ENCODE results near the gene GRIK5.
A peak's percentile ranks its signal among the peaks of the same experiment; 100 is the strongest.
"Not testable (repeated sequence)": the region's sequence is repeated elsewhere in the genome, so short reads cannot be mapped to it uniquely, and the experiment has no call there.

The GRIK5 gene

DNA sequence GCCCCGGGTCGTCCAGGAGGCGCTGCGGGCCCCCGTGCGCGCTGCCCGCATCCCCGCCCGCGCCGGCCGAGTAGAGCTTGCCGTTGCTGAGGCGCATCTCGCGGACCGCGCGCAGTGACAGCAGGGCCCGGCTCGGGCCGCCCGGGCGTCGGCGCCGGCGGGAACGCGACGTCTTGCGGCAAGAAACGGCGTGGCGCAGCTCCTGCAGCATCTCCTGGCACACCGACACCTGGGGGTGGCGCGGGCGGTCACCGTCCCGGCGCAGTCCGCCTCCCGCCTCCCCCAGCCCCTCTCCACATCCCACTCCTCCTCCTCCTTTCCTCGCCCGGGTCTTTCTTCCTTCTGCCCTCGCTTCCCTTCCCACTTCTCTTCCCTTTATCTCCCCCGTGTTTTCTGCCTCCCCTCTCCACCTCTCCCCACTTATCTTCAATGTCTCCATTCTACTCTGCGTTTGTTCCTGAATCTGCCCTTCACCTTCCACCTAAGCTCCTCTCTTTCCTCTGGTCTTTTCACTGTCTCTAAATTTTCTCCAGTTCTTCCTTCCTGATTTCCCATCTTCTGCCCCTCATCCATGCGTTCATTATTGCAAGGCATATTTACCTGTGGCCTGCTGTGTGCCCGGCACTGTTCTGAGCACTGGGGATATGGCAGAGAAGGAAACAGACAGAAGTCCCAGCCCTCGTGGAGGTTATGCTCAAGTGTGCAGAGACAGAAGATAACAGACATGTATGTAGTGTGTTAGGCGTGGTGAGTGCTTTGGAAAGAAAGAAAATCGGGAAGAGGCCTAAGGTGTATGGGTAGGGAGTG is 70.7 kb downstream of the GRIK5 start:
- in situ Hi-C loops (cut with HindIII; ENCODE audit: low pct_ligation_motif_present, low pct_unique_long_range_greater_than_20kb, low sequenced_read_pairs): no loop called here
- DNase-seq: no peak

DNA sequence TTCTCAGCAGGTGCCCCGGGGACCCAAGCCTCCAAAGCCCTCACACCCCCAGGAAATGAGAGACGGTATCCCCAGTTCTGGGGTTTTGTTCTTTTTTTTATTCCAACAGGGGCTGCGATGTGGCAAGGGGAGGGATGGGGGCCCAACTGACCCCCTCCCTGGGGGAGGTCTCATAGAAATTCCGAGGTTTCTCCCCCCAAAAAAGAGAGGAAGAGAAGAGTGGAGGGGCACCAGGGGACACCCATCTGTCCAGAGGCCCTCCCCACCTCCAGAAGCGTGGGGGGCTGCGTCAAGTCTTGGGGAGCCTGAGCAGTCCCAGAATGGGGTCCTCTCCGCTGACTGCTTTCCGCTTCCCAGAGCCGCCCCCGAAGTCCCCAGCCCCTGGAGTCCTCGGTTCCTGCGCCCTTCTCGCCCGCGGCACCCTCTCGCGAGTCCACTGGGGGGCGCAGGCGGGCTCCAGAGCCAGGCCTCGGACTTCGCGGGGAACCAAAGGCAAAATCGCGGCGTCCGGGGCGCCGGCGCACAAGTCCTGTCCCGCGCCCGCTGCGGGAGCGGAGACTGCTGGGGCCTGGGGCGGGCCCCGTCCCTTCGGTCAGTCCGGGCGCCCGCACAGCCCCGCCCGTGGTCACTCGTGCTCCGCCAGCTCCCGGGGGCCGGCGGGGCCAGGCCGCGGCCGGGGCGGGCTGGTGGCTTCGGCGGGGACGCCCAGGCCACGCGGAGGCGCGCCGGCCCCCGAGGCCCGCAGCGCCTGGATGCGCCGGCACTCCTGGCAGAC is 71.6 kb downstream of the GRIK5 start:
- in situ Hi-C loops (cut with HindIII; ENCODE audit: low pct_ligation_motif_present, low pct_unique_long_range_greater_than_20kb, low sequenced_read_pairs): no loop called here
- peak; percentile 56 for DNase-seq

DNA sequence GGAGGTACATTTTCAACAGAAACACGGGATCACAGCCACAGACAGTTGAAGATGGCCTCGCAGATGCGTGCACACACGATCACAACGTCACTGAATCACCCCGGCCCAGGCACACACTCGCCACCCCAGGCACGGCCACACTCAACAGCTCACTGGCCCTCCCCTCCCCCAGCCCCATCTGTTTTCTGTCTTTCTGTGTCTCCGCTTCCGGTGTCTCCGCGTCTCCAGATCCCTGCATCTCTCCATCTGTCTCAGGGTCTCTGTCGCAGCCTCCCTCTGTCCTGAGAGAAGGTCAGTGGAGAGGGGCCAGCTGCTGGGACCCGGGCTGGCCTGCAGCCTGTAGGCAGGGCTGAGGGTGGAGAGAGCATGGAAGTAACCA is 72.2 kb downstream of the GRIK5 start:
- in situ Hi-C loops (cut with HindIII; ENCODE audit: low pct_ligation_motif_present, low pct_unique_long_range_greater_than_20kb, low sequenced_read_pairs): no loop called here
- DNase-seq: no peak

GRCh38 chr19:41997121-41997850 is 72.7 kb downstream of the GRIK5 start:
- peak; percentile 48 for DNase-seq

DNA sequence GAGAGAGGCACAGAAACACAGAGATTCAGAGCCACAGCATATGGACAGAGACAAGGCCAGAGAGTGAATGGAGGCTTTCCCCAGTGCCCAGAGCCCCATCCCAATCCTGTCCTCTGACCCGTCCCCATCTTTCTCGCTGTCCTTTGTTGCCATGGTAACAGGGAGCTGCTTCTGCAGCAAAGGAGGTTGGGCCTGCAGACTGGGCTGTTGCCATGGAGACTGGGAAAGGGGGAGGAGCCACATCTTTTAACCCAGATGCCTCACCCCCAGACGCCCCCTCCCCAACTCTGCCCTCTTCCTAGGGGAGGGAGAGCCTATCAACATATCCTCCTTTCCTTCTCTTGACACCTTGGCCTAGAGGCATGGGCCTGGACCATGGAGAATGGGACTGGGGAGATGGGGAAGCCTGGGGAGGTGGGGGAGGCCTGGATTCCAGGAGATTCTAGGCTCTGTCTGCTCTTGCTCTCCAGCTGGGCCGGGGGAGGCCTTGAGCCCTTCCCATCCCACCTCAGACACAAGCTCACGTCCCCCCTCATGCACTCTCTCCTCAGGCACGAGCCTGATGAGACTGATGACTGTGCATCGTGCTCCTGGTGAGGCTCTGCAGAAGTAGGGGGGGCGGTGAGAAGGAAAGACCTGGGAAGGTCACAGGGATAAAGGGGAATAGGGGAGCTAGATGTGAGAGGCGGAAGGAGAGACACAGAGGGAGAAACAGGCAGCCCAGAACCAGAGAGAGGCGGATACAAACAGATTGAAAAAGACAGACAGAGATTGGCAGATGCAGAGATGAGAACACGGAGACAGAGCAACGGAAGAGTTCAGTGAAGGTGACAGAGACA is 73.8 kb downstream of the GRIK5 start:
- DNase-seq: no peak
- in situ Hi-C loops (cut with HindIII; ENCODE audit: low pct_ligation_motif_present, low pct_unique_long_range_greater_than_20kb, low sequenced_read_pairs): no loop called here

More at GRCh38 chr19:41997121-41997850, 72.7 kb downstream of the GRIK5 start:
- in situ Hi-C loops (cut with HindIII; ENCODE audit: low pct_ligation_motif_present, low pct_unique_long_range_greater_than_20kb, low sequenced_read_pairs): no loop called here

GRCh38 chr19:41994994-41995958 is 74.7 kb downstream of the GRIK5 start:
- in situ Hi-C loops (cut with HindIII; ENCODE audit: low pct_ligation_motif_present, low pct_unique_long_range_greater_than_20kb, low sequenced_read_pairs): no loop called here
- no peak for DNase-seq

DNA sequence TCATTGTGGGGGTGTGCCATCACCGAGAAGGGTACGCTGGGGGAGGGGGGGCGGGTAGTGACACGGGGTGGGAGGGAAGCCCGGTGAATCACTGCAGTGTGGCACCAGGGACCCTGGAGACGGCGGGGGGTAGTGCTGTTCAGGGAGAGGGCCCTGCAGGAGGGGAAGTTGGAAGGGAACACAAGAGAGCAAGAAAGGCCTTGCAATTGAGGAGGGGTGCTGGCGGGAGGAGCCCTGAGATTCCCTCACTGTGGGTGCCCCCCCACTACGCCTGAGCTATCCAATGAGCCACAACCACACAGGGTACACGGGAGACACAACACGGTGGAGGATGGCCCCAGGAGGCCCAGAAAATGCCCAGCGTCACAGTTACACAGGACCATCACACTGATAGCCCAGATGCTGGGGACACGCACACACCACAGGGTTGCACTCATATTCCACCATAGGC is 75.5 kb downstream of the GRIK5 start:
- in situ Hi-C loops (cut with HindIII; ENCODE audit: low pct_ligation_motif_present, low pct_unique_long_range_greater_than_20kb, low sequenced_read_pairs): no loop called here
- no peak for DNase-seq

DNA sequence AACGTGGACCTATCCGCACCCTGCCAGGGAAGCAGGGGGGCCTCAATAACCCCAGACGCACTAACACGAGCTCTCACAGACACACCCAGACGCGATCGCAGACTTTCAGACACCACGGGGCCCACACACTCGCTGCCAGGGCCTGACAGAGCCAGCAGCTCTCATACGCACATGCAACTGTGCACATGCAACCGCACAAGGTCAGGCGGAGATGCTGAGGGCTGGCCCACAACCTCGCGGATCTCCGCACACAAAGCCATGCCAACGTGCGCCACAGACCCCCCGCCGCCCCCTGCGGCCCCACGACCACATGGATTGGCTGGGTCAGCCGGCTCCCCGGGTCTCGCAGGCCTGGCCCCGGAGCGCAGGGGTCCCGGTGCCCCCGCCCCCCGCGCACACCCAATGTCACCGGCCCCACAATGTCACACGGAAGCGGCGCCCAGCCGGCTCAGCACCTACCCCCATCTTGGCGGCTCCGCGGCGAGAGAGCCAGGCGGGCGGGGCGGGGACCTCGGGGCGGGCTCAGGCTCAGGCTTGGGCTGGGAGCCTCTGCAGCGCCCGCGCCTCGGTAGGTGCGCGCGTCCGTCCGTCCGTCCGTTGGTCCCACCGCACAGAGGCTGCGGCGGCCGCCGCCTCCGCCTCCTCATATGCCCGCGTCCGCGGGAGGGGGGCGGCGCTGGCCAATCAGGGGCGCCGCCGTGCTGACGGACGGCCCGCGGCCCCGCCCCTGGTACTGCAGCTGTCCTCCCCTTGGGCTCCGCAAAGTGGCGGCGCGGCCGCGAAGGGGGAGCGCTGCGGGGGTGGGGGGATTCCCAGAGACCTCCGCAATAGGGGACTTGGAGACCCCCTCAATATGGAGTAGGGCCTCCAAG is 76.2 kb downstream of the GRIK5 start, which contains the start of gene ATP1A3:
ATP1A3 (minus strand) TSS at position 619 of the 872 bp plus-strand sequence; CDS start at position 465, 154 bp downstream.
- peak; percentile 60 for DNase-seq
- in situ Hi-C loops (cut with HindIII; ENCODE audit: low pct_ligation_motif_present, low pct_unique_long_range_greater_than_20kb, low sequenced_read_pairs): no loop called here

- DNase-seq; in situ Hi-C loops (cut with HindIII; ENCODE audit: low pct_ligation_motif_present, low pct_unique_long_range_greater_than_20kb, low sequenced_read_pairs): not testable (repeated sequence)
Measured at GRCh38 chr19:41991925-41992569, 78.0 kb downstream of the GRIK5 start.

- DNase-seq: no peak
- in situ Hi-C loops (cut with HindIII; ENCODE audit: low pct_ligation_motif_present, low pct_unique_long_range_greater_than_20kb, low sequenced_read_pairs): no loop called here
Measured at GRCh38 chr19:41991025-41991424, 79.0 kb downstream of the GRIK5 start.

- in situ Hi-C loops (cut with HindIII; ENCODE audit: low pct_ligation_motif_present, low pct_unique_long_range_greater_than_20kb, low sequenced_read_pairs): no loop called here
- no peak for DNase-seq
Measured at GRCh38 chr19:41990615-41991014, 79.4 kb downstream of the GRIK5 start.

- DNase-seq: no peak
- in situ Hi-C loops (cut with HindIII; ENCODE audit: low pct_ligation_motif_present, low pct_unique_long_range_greater_than_20kb, low sequenced_read_pairs): no loop called here
Measured at GRCh38 chr19:41990028-41990427, 80.0 kb downstream of the GRIK5 start.

DNA sequence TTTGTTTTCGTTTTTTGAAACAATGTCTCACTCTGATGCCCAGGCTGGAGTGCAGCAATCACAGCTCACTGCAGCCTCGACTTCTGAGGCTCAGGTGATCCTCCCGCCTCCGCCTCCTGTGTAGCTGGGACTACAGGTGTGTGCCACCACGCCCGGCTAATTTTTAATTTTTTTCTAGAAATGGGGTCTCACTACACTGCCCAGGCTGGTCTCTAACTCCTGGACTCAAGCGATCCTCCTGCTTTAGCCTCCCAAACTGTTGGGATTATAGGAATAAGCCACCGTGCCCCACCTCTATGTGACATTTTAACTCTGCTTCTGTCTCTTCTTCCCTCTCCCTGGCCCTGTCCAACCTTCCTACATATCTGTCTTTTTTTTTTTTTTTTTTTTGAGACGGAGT is 81.1 kb downstream of the GRIK5 start:
- in situ Hi-C loops (cut with HindIII; ENCODE audit: low pct_ligation_motif_present, low pct_unique_long_range_greater_than_20kb, low sequenced_read_pairs): no loop called here
- DNase-seq: no peak

DNA sequence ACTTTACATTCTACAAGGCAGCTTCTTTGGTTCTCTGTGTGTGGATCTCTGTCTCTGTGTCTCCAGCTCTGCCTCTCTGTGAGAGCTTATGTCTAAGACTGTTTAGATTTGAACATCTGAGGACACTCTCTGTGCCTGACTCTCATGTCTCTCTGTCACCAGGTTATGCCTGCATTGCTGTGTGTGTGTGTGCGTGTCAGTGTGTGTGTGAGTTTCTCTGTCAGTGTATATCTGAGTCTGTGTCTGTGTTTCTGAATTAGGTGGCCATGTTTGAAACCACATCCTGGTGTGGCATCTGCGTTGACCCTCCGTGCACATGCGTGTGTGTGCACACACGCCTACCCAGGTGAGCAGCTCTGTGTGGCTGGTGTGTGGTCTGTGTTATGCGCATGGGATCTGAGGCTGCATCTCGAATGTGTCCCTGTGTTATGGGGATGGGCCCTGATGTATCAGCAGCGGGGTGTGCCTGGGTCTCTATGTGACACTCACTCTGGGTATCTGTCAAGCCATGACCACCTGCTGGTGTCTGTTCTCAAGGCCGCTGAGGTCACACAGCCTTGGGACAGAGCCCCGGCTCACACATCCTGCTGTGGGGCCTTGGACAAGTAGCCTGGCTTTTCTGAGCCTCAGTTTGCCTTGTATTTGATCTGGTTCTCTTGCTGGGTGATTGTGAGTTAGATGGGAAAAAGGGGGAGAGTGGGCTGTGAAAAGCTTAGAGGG is 82.7 kb downstream of the GRIK5 start:
- no peak for DNase-seq
- in situ Hi-C loops (cut with HindIII; ENCODE audit: low pct_ligation_motif_present, low pct_unique_long_range_greater_than_20kb, low sequenced_read_pairs): no loop called here

GRCh38 chr19:41984961-41985360 is 85.0 kb downstream of the GRIK5 start:
- in situ Hi-C loops (cut with HindIII; ENCODE audit: low pct_ligation_motif_present, low pct_unique_long_range_greater_than_20kb, low sequenced_read_pairs): no loop called here
- no peak for DNase-seq

All from ACHN (cell line).